ENCODE data around the gene SLC66A2.

GRCh38 chr18:79918615-79919011 is 32.8 kb downstream of the SLC66A2 start:
- no peak for TF ChIP-seq RAD21 (IDR thresholded peaks at IDR 0.05; ENCODE audit: low read depth)
- TF ChIP-seq EP300 (IDR thresholded peaks at IDR 0.05; ENCODE audit: borderline replicate concordance), result no peak
- TF ChIP-seq TAF1 (IDR thresholded peaks at IDR 0.05; ENCODE audit: low read depth), result no peak
- no peak for TF ChIP-seq MAX (IDR thresholded peaks at IDR 0.05)
- TF ChIP-seq YY1 (IDR thresholded peaks at IDR 0.05; ENCODE audit: low read depth), result no peak
